HG02938 (cell line): ENCODE results near the gene CCDC152.
"Not testable (repeated sequence)": the region's sequence is repeated elsewhere in the genome, so short reads cannot be mapped to it uniquely, and the experiment has no call there.

ENCODE experiments used
- ATAC-seq: cut with Tn5 transposase; IDR thresholded peaks from one replicate; pipeline ENCODE4 v1.9.1; 2021; ENCODE audit warnings: mild to moderate bottlenecking, moderate library complexity; ENCODE audit not compliant: unreplicated experiment

Gene CCDC152

DNA sequence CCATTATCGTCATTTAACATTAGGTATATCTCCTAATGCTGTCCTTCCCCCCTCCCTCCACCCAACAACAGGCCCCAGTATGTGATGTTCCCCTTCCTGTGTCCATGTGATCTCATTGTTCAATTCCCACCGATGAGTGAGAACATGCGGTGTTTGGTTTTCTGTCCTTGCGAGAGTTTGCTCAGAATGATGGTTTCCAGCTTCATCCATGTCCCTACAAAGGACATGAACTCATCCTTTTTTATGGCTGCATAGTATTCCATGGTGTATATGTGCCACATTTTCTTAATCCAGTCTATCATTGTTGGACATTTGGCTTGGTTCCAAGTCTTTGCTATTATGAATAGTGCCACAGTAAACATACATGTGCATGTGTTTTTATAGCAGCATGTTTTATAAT lies 87.8 kb downstream of the CCDC152 start:
- not testable (repeated sequence) for ATAC-seq

DNA sequence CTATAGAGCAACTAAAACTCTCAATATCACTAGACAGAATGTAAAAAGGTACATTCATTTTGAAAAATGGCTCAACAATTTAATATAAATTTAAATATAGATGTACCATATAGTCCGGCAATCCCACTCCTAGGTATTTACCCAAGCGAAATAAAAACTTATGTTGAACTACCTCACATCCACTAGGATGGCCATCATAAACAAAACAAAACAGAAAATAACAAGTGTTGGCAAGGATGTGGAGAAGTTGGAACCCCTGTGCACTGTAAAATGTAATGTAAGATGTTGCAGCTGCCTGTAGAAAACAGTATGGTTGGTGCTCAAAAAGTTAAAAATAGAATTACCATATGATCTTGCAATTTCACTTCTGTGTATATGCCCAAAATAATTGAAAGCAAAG lies 91.9 kb downstream of the CCDC152 start:
- no peak for ATAC-seq

DNA sequence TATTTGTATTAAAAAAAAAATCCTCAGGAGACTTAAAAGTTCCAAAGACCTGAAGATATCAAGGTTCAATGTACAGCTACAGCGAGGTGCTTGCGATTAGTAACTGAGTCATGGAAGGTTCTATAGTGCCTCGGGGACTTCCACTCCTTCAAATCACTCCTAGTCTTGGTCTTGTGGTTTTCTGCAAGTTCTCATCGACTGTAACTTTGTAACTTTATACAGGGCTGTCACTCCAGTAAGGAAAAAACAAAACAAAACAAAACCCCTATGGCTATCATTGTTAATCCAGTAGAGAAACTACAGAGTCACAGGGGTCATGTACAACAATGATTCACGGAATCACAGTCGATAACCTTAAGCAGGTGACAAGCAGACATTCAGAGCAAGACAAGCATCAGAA lies 94.9 kb downstream of the CCDC152 start:
- ATAC-seq, result no peak
